Measurements from ENCODE around the gene TGOLN2.
"Not testable (repeated sequence)": the region's sequence is repeated elsewhere in the genome, so short reads cannot be mapped to it uniquely, and the experiment has no call there.

Gene TGOLN2

GRCh38 chr2:85347599-85347998 lies 19.8 kb upstream of the TGOLN2 start:
- no peaks in the 10 kb centered on the region for H3K4me1 ChIP-seq (ENCODE audit: insufficient read depth, poor library complexity, severe bottlenecking)
- no peak for TF ChIP-seq CTCF (IDR thresholded peaks at IDR 0.05; ENCODE audit: poor library complexity, severe bottlenecking)
- no peaks in the 10 kb centered on the region for H3K27me3 ChIP-seq (ENCODE audit: insufficient read depth, poor library complexity, severe bottlenecking)
- ATAC-seq (ENCODE audit: low read depth), result no peak
- H3K4me3 ChIP-seq (ENCODE audit: severe bottlenecking), result no peak overlapping the region
- H3K36me3 ChIP-seq (ENCODE audit: low read depth), result peaks cover 48% of the 10 kb centered on the region
- H3K9me3 ChIP-seq (ENCODE audit: severe bottlenecking), result no peaks in the 10 kb centered on the region
- no peak for DNase-seq (ENCODE audit: low spot score)
- no peak overlapping the region for H3K27ac ChIP-seq (ENCODE audit: poor library complexity, severe bottlenecking)

GRCh38 chr2:85344356-85344954 lies 16.7 kb upstream of the TGOLN2 start:
- no peaks in the 10 kb centered on the region for H3K9me3 ChIP-seq (ENCODE audit: severe bottlenecking)
- no peak for TF ChIP-seq CTCF (IDR thresholded peaks at IDR 0.05; ENCODE audit: poor library complexity, severe bottlenecking)
- H3K36me3 ChIP-seq (ENCODE audit: low read depth), result peaks cover 29% of the 10 kb centered on the region
- no peak overlapping the region for H3K4me3 ChIP-seq (ENCODE audit: severe bottlenecking)
- H3K27ac ChIP-seq (ENCODE audit: poor library complexity, severe bottlenecking), result no peak overlapping the region
- H3K4me1 ChIP-seq (ENCODE audit: insufficient read depth, poor library complexity, severe bottlenecking), result no peaks in the 10 kb centered on the region
- ATAC-seq (ENCODE audit: low read depth) (no peak), DNase-seq (ENCODE audit: low spot score) (no peak)
- H3K27me3 ChIP-seq (ENCODE audit: insufficient read depth, poor library complexity, severe bottlenecking), result no peaks in the 10 kb centered on the region

GRCh38 chr2:85343207-85343895 lies 15.6 kb upstream of the TGOLN2 start:
- H3K27ac ChIP-seq (ENCODE audit: poor library complexity, severe bottlenecking); H3K4me3 ChIP-seq (ENCODE audit: severe bottlenecking); H3K9me3 ChIP-seq (ENCODE audit: severe bottlenecking); H3K27me3 ChIP-seq (ENCODE audit: insufficient read depth, poor library complexity, severe bottlenecking); DNase-seq (ENCODE audit: low spot score); ATAC-seq (ENCODE audit: low read depth); H3K4me1 ChIP-seq (ENCODE audit: insufficient read depth, poor library complexity, severe bottlenecking): not testable (repeated sequence)
- H3K36me3 ChIP-seq (ENCODE audit: low read depth), result peaks cover 21% of the 10 kb centered on the region

- Histone ChIP-seq H3K9me3 (ENCODE audit: severe bottlenecking) (no peaks in the 10 kb centered on the region), H3K27ac (ENCODE audit: poor library complexity, severe bottlenecking) (no peak overlapping the region), H3K4me1 (ENCODE audit: insufficient read depth, poor library complexity, severe bottlenecking) (no peaks in the 10 kb centered on the region), H3K27me3 (ENCODE audit: insufficient read depth, poor library complexity, severe bottlenecking) (no peaks in the 10 kb centered on the region), H3K36me3 (ENCODE audit: low read depth) (peaks cover 10% of the 10 kb centered on the region; the same call in 1 of the 2 replicates), H3K4me3 (ENCODE audit: severe bottlenecking) (no peak overlapping the region)
- no peak for DNase-seq (ENCODE audit: low spot score)
- ATAC-seq (ENCODE audit: low read depth), result no peak
- no peak for TF ChIP-seq CTCF (IDR thresholded peaks at IDR 0.05; ENCODE audit: poor library complexity, severe bottlenecking)
Measured at GRCh38 chr2:85342156-85342555, 14.4 kb upstream of the TGOLN2 start.

- no peak overlapping the region for H3K27ac ChIP-seq (ENCODE audit: poor library complexity, severe bottlenecking)
- H3K4me1 ChIP-seq (ENCODE audit: insufficient read depth, poor library complexity, severe bottlenecking), result no peaks in the 10 kb centered on the region
- DNase-seq (ENCODE audit: low spot score) (no peak), ATAC-seq (ENCODE audit: low read depth) (no peak)
- H3K36me3 ChIP-seq (ENCODE audit: low read depth), result peaks cover 9% of the 10 kb centered on the region; the same call in 1 of the 2 replicates
- H3K9me3 ChIP-seq (ENCODE audit: severe bottlenecking), result no peaks in the 10 kb centered on the region
- no peak for TF ChIP-seq CTCF (IDR thresholded peaks at IDR 0.05; ENCODE audit: poor library complexity, severe bottlenecking)
- no peak overlapping the region for H3K4me3 ChIP-seq (ENCODE audit: severe bottlenecking)
- H3K27me3 ChIP-seq (ENCODE audit: insufficient read depth, poor library complexity, severe bottlenecking), result no peaks in the 10 kb centered on the region
Measured at GRCh38 chr2:85341269-85342029, 13.7 kb upstream of the TGOLN2 start.
